Transverse colon (tissue), 4 donors: Measurements from ENCODE around the gene AKR1E2. TPM values are rescaled to one million over a fixed set of nuclear protein-coding genes. Genes with fewer than 3 reads are reported as not detected.

Source experiments
- DNase-seq: peaks from one replicate; pipeline ENCODE4 v3.0.0-alpha.2; 2019
- H3K27ac ChIP-seq, 4 donors: fragments of 200-600 bp; sonication (generic); 2 replicates each; pipeline ENCODE4 v1.5.1; 2016 to 2018; ENCODE audit warnings: inconsistent platforms in 4 of 4
- H3K27me3 ChIP-seq: fragments of 200-600 bp; sonication (generic); 2 replicates; pipeline ENCODE4 v1.5.1; 2017; ENCODE audit warnings: inconsistent platforms
- H3K36me3 ChIP-seq, 4 donors: fragments of 200-600 bp; sonication (generic); 2 replicates each; pipeline ENCODE4 v1.5.1; 2017 to 2019; ENCODE audit warnings: inconsistent platforms in 4 of 4
- H3K4me1 ChIP-seq, 4 donors: fragments of 200-600 bp; sonication (generic); 2 replicates each; pipeline ENCODE4 v1.5.1; 2017 to 2020; ENCODE audit warnings: inconsistent platforms in 4 of 4
- H3K4me3 ChIP-seq, 4 donors: fragments of 200-600 bp; sonication (generic); 1 replicate in 1 of 4; 2 replicates in 3 of 4; pipeline versions ENCODE4 v1.5.1 to v1.6.1; 2017 to 2019; ENCODE audit warnings: inconsistent platforms in 4 of 4
- H3K9me3 ChIP-seq, 2 donors: fragments of 200-600 bp; sonication (generic); 2 replicates each; pipeline ENCODE4 v1.5.1; 2017 to 2019; ENCODE audit warnings: inconsistent platforms in 2 of 2
- CTCF ChIP-seq, 5 experiments: fragments of 200-600 bp in 3 of 5; fragments of 450-650 bp in 2 of 5; sonication (generic) in 3 of 5; IDR thresholded peaks; 1 replicate in 2 of 5; 2 replicates in 3 of 5; pipeline ENCODE4 v1.5.1; 2016 to 2017; ENCODE audit warnings: antibody characterized with exemption in 5 of 5, inconsistent platforms in 3 of 5, mild to moderate bottlenecking in 2 of 5, moderate library complexity in 1 of 5
- EP300 ChIP-seq: sonication (generic); formaldehyde crosslinking; IDR thresholded peaks from one replicate; pipeline ENCODE4 v1.6.1; 2017; ENCODE audit warnings: antibody characterized with exemption, low read depth
- POLR2A ChIP-seq: fragments of 450-650 bp; IDR thresholded peaks from one replicate; pipeline ENCODE4 v1.6.1; 2016; ENCODE audit warnings: antibody characterized with exemption, mild to moderate bottlenecking, moderate library complexity
- POLR2AphosphoS5 ChIP-seq, 3 donors: sonication (generic); formaldehyde crosslinking; IDR thresholded peaks; one replicate each; pipeline ENCODE4 v1.6.1; 2016; ENCODE audit warnings: antibody characterized with exemption in 3 of 3
- WGBS, 2 donors: methylation state at CpG; one replicate each; pipeline ENCODE4 v1.1.5; 2018; ENCODE audit warnings: low coverage in 1 of 2; 5-methylcytosine and 5-hydroxymethylcytosine counted together
- in situ Hi-C, 4 donors: fragments of 200-750 bp; cut with MboI; loops; one replicate each; pipeline versions ENCODE4 v1.15.0 to v1.15.1; 2017; ENCODE audit warnings: low sequenced_read_pairs in 3 of 4, low pct_ligation_motif_present in 1 of 4, low pct_unique_long_range_greater_than_20kb in 1 of 4
- intact Hi-C: fragments of 100-400 bp; cut with DNase I; formaldehyde crosslinking; loops from one replicate; pipeline ENCODE4 v1.15.1; 2023; ENCODE audit warnings: low total_unique reads
- total RNA-seq, 4 donors: library from RNA; depleted of rRNA; stranded (reverse); fragments of >200 nt; gene quantifications; one replicate each; pipeline ENCODE4 v1.1.0, GENCODE V29; 2016

AKR1E2 gene
- total RNA-seq, 4 donors from 2014 or later: 3.8 to 34.8 (median 5.3) TPM

GRCh38 chr10:4790045-4790444 lies 36.0 kb upstream of the AKR1E2 start:
- WGBS, 2 donors: 85 to 89% methylated on average over 3 of the region's 3 CpGs
- H3K36me3 ChIP-seq: peaks cover 0 to 3% (median 0%) of the 10 kb centered on the region in 4 donors
- TF ChIP-seq POLR2AphosphoS5 (IDR thresholded peaks at IDR 0.05): no peak
- no peak for TF ChIP-seq CTCF (IDR thresholded peaks at IDR 0.05)
- TF ChIP-seq POLR2A: no peak
- TF ChIP-seq EP300: no peak
- DNase-seq: no peak
- intact Hi-C loops (no loop called here), in situ Hi-C loops (no loop called here)
- H3K9me3 ChIP-seq: no peaks in the 10 kb centered on the region
- H3K4me1 ChIP-seq: no peaks in the 10 kb centered on the region
- H3K27ac ChIP-seq: no peak overlapping the region
- H3K27me3 ChIP-seq: peaks cover 31% of the 10 kb centered on the region
- H3K4me3 ChIP-seq: no peak overlapping the region

- Histone ChIP-seq H3K27me3 (peaks cover 31% of the 10 kb centered on the region), H3K4me3 (no peak overlapping the region), H3K27ac (no peak overlapping the region), H3K4me1 (no peaks in the 10 kb centered on the region), H3K36me3 (peaks cover 0 to 3% (median 0%) of the 10 kb centered on the region in 4 donors), H3K9me3 (no peaks in the 10 kb centered on the region)
- in situ Hi-C loops: no loop called here
- no peak for DNase-seq
- intact Hi-C loops: no loop called here
- no peak for TF ChIP-seq POLR2A
- no peak for TF ChIP-seq EP300
- TF ChIP-seq CTCF (IDR thresholded peaks at IDR 0.05): no peak
- TF ChIP-seq POLR2AphosphoS5 (IDR thresholded peaks at IDR 0.05): no peak
- 68 to 81% methylated on average over 3 to 4 of the region's 4 CpGs for WGBS, 2 donors
Measured at GRCh38 chr10:4790922-4791321, 35.1 kb upstream of the AKR1E2 start.

GRCh38 chr10:4792381-4792780 lies 33.6 kb upstream of the AKR1E2 start:
- TF ChIP-seq POLR2AphosphoS5 (IDR thresholded peaks at IDR 0.05): no peak
- no peak overlapping the region for H3K4me3 ChIP-seq
- H3K27me3 ChIP-seq: peaks cover 27% of the 10 kb centered on the region
- intact Hi-C loops (no loop called here), in situ Hi-C loops (no loop called here)
- DNase-seq: no peak
- H3K9me3 ChIP-seq: no peaks in the 10 kb centered on the region
- H3K4me1 ChIP-seq: no peaks in the 10 kb centered on the region
- no peak overlapping the region for H3K27ac ChIP-seq
- peaks cover 0 to 3% (median 0%) of the 10 kb centered on the region in 4 donors for H3K36me3 ChIP-seq
- 35% methylated on average over 1 of the region's 1 CpG; no CpG with 5 or more reads in 1 of the 2 donors for WGBS, 2 donors

- Histone ChIP-seq H3K9me3 (no peaks in the 10 kb centered on the region), H3K4me1 (no peaks in the 10 kb centered on the region), H3K4me3 (no peak overlapping the region), H3K36me3 (no peaks in the 10 kb centered on the region), H3K27me3 (no peaks in the 10 kb centered on the region), H3K27ac (no peak overlapping the region)
- DNase-seq: no peak
- TF ChIP-seq POLR2AphosphoS5 (IDR thresholded peaks at IDR 0.05): no peak
- no peak for TF ChIP-seq EP300
- no peak for TF ChIP-seq CTCF (IDR thresholded peaks at IDR 0.05)
- TF ChIP-seq POLR2A: no peak
- intact Hi-C loops (no loop called here), in situ Hi-C loops (no loop called here)
- WGBS, 2 donors: 88% methylated on average over 3 of the region's 3 CpGs; no CpG with 5 or more reads in 1 of the 2 donors
Measured at GRCh38 chr10:4801405-4801804, 24.6 kb upstream of the AKR1E2 start.
